ENCODE measurements around the gene SHANK1.

DNA sequence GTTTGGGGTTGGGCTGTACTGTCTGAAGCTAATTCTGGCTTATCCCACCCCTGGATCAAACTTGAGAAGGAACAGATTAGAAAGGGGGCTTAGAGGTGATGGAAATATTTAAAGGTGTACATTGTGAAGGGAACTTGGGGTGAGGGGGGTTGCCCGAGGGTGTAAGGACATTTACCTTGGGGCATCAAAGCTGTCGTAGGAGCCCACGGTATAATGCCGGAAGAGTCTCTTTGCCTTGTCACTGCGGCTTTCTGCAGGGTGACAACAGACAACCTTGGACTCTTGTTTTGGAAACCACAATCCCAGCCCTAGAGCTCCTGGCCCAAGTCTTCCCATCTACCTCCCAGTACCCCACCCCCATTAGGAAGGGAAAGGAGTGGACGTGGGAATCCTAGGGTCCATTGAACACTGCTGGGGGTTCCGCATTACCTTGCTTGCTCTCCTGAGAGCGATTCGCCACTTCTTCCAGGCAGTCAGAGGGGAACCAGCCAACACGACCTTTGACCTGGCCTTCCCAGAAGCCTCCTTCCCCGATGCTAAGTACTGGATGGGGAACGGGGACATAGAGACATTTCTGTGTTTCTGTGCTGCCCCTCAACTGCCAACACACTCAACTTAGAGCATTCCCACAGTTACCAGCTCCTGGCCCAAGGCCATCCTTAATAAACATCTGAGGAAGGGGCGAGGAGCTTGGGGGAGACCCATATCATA is 22.0 kb downstream of the SHANK1 start:
- TF ChIP-seq, protein P1, sequence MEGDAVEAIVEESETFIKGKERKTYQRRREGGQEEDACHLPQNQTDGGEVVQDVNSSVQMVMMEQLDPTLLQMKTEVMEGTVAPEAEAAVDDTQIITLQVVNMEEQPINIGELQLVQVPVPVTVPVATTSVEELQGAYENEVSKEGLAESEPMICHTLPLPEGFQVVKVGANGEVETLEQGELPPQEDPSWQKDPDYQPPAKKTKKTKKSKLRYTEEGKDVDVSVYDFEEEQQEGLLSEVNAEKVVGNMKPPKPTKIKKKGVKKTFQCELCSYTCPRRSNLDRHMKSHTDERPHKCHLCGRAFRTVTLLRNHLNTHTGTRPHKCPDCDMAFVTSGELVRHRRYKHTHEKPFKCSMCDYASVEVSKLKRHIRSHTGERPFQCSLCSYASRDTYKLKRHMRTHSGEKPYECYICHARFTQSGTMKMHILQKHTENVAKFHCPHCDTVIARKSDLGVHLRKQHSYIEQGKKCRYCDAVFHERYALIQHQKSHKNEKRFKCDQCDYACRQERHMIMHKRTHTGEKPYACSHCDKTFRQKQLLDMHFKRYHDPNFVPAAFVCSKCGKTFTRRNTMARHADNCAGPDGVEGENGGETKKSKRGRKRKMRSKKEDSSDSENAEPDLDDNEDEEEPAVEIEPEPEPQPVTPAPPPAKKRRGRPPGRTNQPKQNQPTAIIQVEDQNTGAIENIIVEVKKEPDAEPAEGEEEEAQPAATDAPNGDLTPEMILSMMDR (tag by site-specific recombination; IDR thresholded peaks at IDR 0.05), result no peak
- TF ChIP-seq HOXD13 (CRISPR knock-in tag; IDR thresholded peaks at IDR 0.05; ENCODE audit: borderline replicate concordance) (no peak), ZNF366 (tag by site-specific recombination; conservative IDR thresholded peaks at IDR 0.05) (no peak)
